Measurements from ENCODE around the gene OR10A6.

GRCh38 chr11:7918141-7918540 is 12.9 kb downstream of the OR10A6 start:
- TF ChIP-seq, protein P1, sequence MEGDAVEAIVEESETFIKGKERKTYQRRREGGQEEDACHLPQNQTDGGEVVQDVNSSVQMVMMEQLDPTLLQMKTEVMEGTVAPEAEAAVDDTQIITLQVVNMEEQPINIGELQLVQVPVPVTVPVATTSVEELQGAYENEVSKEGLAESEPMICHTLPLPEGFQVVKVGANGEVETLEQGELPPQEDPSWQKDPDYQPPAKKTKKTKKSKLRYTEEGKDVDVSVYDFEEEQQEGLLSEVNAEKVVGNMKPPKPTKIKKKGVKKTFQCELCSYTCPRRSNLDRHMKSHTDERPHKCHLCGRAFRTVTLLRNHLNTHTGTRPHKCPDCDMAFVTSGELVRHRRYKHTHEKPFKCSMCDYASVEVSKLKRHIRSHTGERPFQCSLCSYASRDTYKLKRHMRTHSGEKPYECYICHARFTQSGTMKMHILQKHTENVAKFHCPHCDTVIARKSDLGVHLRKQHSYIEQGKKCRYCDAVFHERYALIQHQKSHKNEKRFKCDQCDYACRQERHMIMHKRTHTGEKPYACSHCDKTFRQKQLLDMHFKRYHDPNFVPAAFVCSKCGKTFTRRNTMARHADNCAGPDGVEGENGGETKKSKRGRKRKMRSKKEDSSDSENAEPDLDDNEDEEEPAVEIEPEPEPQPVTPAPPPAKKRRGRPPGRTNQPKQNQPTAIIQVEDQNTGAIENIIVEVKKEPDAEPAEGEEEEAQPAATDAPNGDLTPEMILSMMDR (conservative IDR thresholded peaks at IDR 0.05; ENCODE audit: low read depth, low read length) = no peak
- TF ChIP-seq EZH2 (IDR thresholded peaks at IDR 0.05; ENCODE audit: borderline replicate concordance, low read depth, low read length, poor library complexity, severe bottlenecking) = no peak

All from A673 (cell line).